K562 (cell line): Measurements from ENCODE around the gene POLR3A.

Experiments used
- MTF1 ChIP-seq: fragments of 250-450 bp; sonication (Bioruptor Pico); IDR thresholded peaks from 2 replicates; pipeline ENCODE4 v1.9.0; 2021; ENCODE audit warnings: moderate library complexity, mild to moderate bottlenecking, inconsistent platforms, borderline replicate concordance
- POLR2AphosphoS5 ChIP-seq: IDR thresholded peaks from 2 replicates; pipeline ENCODE4 v1.6.1; 2011; ENCODE audit warnings: mild to moderate bottlenecking, low read depth, low read length, moderate library complexity; ENCODE audit not compliant: control insufficient read depth, insufficient read depth
- TAF9B ChIP-seq: fragments of 450-650 bp; IDR thresholded peaks from 2 replicates; pipeline ENCODE4 v1.6.1; 2018; ENCODE audit warnings: mild to moderate bottlenecking; ENCODE audit not compliant: partially characterized antibody

DNA sequence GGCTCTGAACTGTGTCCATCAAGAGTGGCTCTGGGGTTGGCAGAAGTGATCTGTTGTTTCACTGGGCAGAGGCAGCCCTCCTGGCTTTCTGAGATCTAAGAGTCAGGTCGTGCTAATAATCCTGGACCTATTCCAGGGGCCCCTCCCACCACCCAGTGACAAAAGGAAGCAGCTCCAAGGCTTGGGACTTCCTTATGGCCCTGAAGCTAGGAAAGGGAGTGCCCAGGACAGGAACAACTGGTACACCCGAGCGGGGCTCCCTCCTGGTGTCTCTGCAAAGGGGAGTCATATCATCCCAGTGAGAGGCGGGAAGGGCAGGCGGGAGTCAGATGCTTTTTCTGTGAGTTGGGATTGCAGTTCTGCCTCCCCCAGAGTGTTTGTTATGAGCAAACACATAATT, 36.7 kb upstream of the POLR3A start:
- TF ChIP-seq POLR2AphosphoS5 (no peak), MTF1 (CRISPR knock-in tag) (no peak), TAF9B (no peak)
